Neural crest cell (in vitro differentiated cells): ENCODE results near the gene PPP1R13B. TPM values are rescaled to one million over a fixed set of nuclear protein-coding genes. Genes with fewer than 3 reads are reported as not detected.

Experiments
- DNase-seq: peaks from one replicate; pipeline ENCODE4 v3.0.0; 2021; ENCODE audit warnings: low read depth, mixed read lengths, low spot score
- H3K27ac Mint-ChIP-seq: one replicate; pipeline ENCODE4 v1.8.0; 2021; ENCODE audit warnings: mild to moderate bottlenecking, mixed read lengths; ENCODE audit not compliant: unreplicated experiment
- H3K27me3 Mint-ChIP-seq: 2 replicates; pipeline ENCODE4 v1.8.0; 2021; ENCODE audit warnings: low read depth, mild to moderate bottlenecking, mixed read lengths
- H3K36me3 Mint-ChIP-seq: 2 replicates; pipeline ENCODE4 v1.8.0; 2021; ENCODE audit warnings: low read depth, mild to moderate bottlenecking, mixed read lengths
- H3K4me1 Mint-ChIP-seq: 2 replicates; pipeline ENCODE4 v1.8.0; 2021; ENCODE audit warnings: mixed read lengths
- H3K4me3 Mint-ChIP-seq: one replicate; pipeline ENCODE4 v1.8.0; 2021; ENCODE audit warnings: mild to moderate bottlenecking, mixed read lengths
- H3K9me3 Mint-ChIP-seq: 2 replicates; pipeline ENCODE4 v1.8.0; 2021; ENCODE audit warnings: mixed read lengths
- total RNA-seq: library from RNA; stranded (reverse); gene quantifications from 2 replicates; pipeline ENCODE4 v1.2.1, GENCODE V29; 2021
- TF ChIP-seq, protein P1 (sequence below): fragments of 200-600 bp; sonication (generic); conservative IDR thresholded peaks from 2 replicates; pipeline ENCODE4 v1.5.0; 2021; ENCODE audit warnings: antibody characterized with exemption, mild to moderate bottlenecking

PPP1R13B gene
- total RNA-seq, 1 donor from 2014 or later: 6.8 TPM

GRCh38 chr14:103724116-103724515, 123.3 kb downstream of the PPP1R13B start:
- Mint-ChIP-seq H3K9me3 (no peaks in the 10 kb centered on the region), H3K27ac (no peak overlapping the region), H3K4me1 (peaks cover 11% of the 10 kb centered on the region), H3K36me3 (peaks cover 2% of the 10 kb centered on the region), H3K4me3 (no peak overlapping the region), H3K27me3 (no peaks in the 10 kb centered on the region)
- TF ChIP-seq, protein P1, sequence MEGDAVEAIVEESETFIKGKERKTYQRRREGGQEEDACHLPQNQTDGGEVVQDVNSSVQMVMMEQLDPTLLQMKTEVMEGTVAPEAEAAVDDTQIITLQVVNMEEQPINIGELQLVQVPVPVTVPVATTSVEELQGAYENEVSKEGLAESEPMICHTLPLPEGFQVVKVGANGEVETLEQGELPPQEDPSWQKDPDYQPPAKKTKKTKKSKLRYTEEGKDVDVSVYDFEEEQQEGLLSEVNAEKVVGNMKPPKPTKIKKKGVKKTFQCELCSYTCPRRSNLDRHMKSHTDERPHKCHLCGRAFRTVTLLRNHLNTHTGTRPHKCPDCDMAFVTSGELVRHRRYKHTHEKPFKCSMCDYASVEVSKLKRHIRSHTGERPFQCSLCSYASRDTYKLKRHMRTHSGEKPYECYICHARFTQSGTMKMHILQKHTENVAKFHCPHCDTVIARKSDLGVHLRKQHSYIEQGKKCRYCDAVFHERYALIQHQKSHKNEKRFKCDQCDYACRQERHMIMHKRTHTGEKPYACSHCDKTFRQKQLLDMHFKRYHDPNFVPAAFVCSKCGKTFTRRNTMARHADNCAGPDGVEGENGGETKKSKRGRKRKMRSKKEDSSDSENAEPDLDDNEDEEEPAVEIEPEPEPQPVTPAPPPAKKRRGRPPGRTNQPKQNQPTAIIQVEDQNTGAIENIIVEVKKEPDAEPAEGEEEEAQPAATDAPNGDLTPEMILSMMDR: no peak
- DNase-seq: no peak

DNA sequence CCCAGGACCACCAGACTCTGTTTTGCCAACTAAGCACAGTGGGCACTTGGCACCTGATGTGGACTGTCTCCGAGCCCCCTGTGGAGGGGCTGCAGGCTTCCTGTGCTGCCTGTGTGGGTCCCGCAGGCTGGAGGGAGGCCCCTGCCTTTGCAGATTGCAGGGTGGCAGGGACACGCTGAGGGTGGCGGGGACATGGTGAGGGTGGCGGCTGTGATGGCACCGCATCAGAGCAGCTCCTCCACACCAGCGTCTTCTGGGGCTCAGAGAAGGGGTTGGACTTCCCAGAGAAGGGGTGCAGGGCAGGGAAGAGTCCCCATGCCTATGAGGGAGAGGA, 123.7 kb downstream of the PPP1R13B start:
- Mint-ChIP-seq H3K27ac (no peak overlapping the region), H3K27me3 (no peaks in the 10 kb centered on the region), H3K4me1 (peaks cover 13% of the 10 kb centered on the region), H3K4me3 (no peak overlapping the region), H3K9me3 (no peaks in the 10 kb centered on the region), H3K36me3 (peaks cover 1% of the 10 kb centered on the region)
- DNase-seq: no peak
- TF ChIP-seq, protein P1: no peak

DNA sequence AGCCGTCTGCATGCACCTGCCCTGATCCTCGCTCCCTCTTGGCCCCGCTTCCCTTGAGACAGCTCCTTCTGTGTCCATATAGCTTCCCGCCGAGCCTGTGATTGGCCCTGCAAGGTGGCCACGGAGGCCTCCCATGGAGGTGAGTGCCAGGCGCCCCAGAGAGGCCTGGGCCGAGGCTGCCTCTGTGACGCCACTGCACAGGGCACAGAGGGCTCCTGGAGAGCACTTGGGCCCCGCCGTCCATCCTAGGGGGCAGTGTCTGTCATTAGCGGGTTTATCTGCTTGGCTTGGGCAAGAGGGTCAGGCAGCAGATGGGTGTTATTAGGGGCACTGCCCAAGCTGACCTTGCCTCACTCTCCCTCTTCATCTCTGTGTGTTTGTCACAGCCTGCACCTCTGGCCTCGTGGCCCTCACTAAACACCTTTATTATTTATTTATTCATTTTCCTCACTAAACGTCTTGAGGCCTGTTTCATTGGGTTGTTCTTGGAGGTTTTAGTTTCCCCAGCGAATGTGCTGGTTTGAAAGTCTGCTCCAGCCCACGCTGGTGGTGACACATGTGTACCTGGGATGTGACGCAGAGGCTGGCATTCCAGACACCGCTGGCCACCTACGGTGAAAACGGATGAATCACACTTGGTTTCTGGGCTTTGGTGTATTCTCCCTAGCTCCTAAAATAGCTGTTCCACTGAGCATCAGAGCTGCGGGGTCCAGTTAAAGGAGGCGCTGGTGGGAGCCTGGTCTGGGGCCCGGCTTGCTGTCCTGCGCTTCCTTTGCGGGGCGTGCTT, 125.8 kb downstream of the PPP1R13B start:
- peak overlapping the region; percentile 62 for H3K4me3 Mint-ChIP-seq
- no peaks in the 10 kb centered on the region for H3K36me3 Mint-ChIP-seq
- no peaks in the 10 kb centered on the region for H3K27me3 Mint-ChIP-seq
- no peak overlapping the region for H3K27ac Mint-ChIP-seq
- TF ChIP-seq, protein P1: no peak
- no peak for DNase-seq
- peaks cover 35% of the 10 kb centered on the region for H3K4me1 Mint-ChIP-seq
- H3K9me3 Mint-ChIP-seq: no peaks in the 10 kb centered on the region

DNA sequence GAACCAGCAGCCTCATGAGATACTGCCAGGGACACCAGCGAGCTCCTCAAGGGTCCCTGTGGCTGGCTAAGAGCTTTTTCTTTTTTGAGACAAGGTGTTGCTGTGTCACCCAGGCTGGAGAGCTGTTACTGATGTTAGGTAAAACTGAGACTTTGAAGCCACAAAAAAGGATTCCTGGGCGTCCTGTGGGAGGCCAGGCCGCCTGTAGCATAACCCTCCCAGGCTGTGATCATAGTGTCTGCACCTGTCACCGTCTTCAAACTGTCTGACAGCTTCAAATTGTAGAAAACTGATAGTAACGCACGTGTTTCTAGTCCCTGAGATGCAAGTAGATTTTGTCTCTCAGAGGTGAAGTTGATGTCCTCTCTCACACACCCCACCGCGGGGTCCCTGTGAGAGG, 127.6 kb downstream of the PPP1R13B start:
- H3K4me1 Mint-ChIP-seq: peaks cover 41% of the 10 kb centered on the region
- peak overlapping the region; percentile 6 for H3K4me3 Mint-ChIP-seq
- TF ChIP-seq, protein P1: no peak
- no peaks in the 10 kb centered on the region for H3K9me3 Mint-ChIP-seq
- peaks cover 4% of the 10 kb centered on the region for H3K27me3 Mint-ChIP-seq
- no peak overlapping the region for H3K27ac Mint-ChIP-seq
- peaks cover 3% of the 10 kb centered on the region for H3K36me3 Mint-ChIP-seq
- no peak for DNase-seq

- H3K27ac Mint-ChIP-seq: no peak overlapping the region
- H3K4me3 Mint-ChIP-seq: peak overlapping the region; percentile 91
- TF ChIP-seq, protein P1: no peak
- no peak for DNase-seq
- peaks cover 48% of the 10 kb centered on the region for H3K4me1 Mint-ChIP-seq
- H3K9me3 Mint-ChIP-seq: no peaks in the 10 kb centered on the region
- H3K36me3 Mint-ChIP-seq: peaks cover 3% of the 10 kb centered on the region
- H3K27me3 Mint-ChIP-seq: peaks cover 4% of the 10 kb centered on the region
These were observed 128.8 kb downstream of the PPP1R13B start for GRCh38 chr14:103718572-103718971.
